ENCODE measurements around the gene KRTAP5-5.

DNA sequence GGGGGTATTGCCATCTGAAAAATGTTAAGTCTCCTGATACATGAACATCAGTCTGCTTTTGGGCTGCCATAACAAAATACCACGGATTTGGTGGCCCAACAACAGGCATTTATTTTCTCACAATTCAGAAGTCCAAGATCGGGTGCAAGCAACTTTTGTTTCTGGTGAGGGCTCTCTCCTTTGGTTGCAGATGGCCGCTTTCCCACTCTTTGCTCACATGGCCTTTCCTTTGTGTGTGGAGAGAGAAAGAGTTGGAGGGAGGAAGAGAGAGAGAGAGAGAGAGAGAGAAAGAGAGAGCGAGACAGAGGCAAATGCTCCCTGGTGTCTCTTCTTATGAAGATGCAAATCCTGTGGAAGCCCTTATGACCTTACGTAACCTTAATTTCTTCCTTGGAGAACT lies 28.9 kb upstream of the KRTAP5-5 start:
- no peak for TF ChIP-seq POLR2A (IDR thresholded peaks at IDR 0.05; ENCODE audit: low read depth, low read length)
- no peak for TF ChIP-seq POLR2AphosphoS5 (IDR thresholded peaks at IDR 0.05; ENCODE audit: low read depth, low read length)

All from GM12891 (cell line).